HL-60/S4 treated with retinoic acid at 250 ng/mL for 4 days and 3 days (cell line): Measurements from ENCODE around the gene EFCAB6.

ENCODE experiments used
- in situ Hi-C: fragments of 300-500 bp; cut with MboI; formaldehyde crosslinking; loops from 2 replicates; pipeline ENCODE4 v1.7.0; 2022; ENCODE audit warnings: low sequenced_read_pairs

The EFCAB6 gene

GRCh38 chr22:43511276-43511910, 300.7 kb downstream of the EFCAB6 start:
- in situ Hi-C loops, result no loop called here

GRCh38 chr22:43510281-43511070, 301.6 kb downstream of the EFCAB6 start:
- in situ Hi-C loops, result no loop called here

- in situ Hi-C loops, result no loop called here
Observed at GRCh38 chr22:43509337-43509736, 302.8 kb downstream of the EFCAB6 start.

- in situ Hi-C loops, result no loop called here
Observed at GRCh38 chr22:43508489-43508888, 303.6 kb downstream of the EFCAB6 start.

- in situ Hi-C loops, result no loop called here
Observed at GRCh38 chr22:43507235-43507634, 304.9 kb downstream of the EFCAB6 start.

GRCh38 chr22:43506487-43506886, 305.6 kb downstream of the EFCAB6 start:
- in situ Hi-C loops, result no loop called here

GRCh38 chr22:43505896-43506295, 306.2 kb downstream of the EFCAB6 start:
- in situ Hi-C loops, result no loop called here

GRCh38 chr22:43505423-43505822, 306.7 kb downstream of the EFCAB6 start:
- in situ Hi-C loops, result no loop called here

GRCh38 chr22:43504666-43505261, 307.3 kb downstream of the EFCAB6 start:
- in situ Hi-C loops, result no loop called here

- in situ Hi-C loops, result no loop called here
Observed at GRCh38 chr22:43504068-43504467, 308.0 kb downstream of the EFCAB6 start.

- in situ Hi-C loops, result no loop called here
Observed at GRCh38 chr22:43502306-43502874, 309.7 kb downstream of the EFCAB6 start.

GRCh38 chr22:43501878-43502277, 310.2 kb downstream of the EFCAB6 start:
- in situ Hi-C loops, result no loop called here

- in situ Hi-C loops, result no loop called here
Observed at GRCh38 chr22:43500792-43501785, 311.0 kb downstream of the EFCAB6 start.

GRCh38 chr22:43498856-43499253, 313.2 kb downstream of the EFCAB6 start:
- in situ Hi-C loops, result no loop called here

- in situ Hi-C loops, result no loop called here
Observed at GRCh38 chr22:43497956-43498855, 313.9 kb downstream of the EFCAB6 start.

- in situ Hi-C loops, result no loop called here
Observed at GRCh38 chr22:43493297-43493696, 318.8 kb downstream of the EFCAB6 start.

GRCh38 chr22:43491737-43492136, 320.4 kb downstream of the EFCAB6 start:
- in situ Hi-C loops, result no loop called here

GRCh38 chr22:43491177-43491576, 320.9 kb downstream of the EFCAB6 start:
- in situ Hi-C loops, result no loop called here

GRCh38 chr22:43490311-43490710, 321.8 kb downstream of the EFCAB6 start:
- in situ Hi-C loops, result no loop called here

GRCh38 chr22:43488937-43489336, 323.2 kb downstream of the EFCAB6 start:
- in situ Hi-C loops, result no loop called here
